Fibroblast of skin of abdomen (primary cell): ENCODE results near the gene RARB.

Experiments used
- DNase-seq: peaks from one replicate; pipeline ENCODE4 v3.0.0-alpha.2; 2013

Gene RARB

GRCh38 chr3:25555695-25556437, 127.8 kb downstream of the RARB start:
- DNase-seq: peak; percentile 61

GRCh38 chr3:25556447-25556846, 128.4 kb downstream of the RARB start:
- DNase-seq: no peak

- no peak for DNase-seq
These were observed 129.6 kb downstream of the RARB start for GRCh38 chr3:25557694-25558093.

GRCh38 chr3:25558121-25558520, 130.1 kb downstream of the RARB start:
- peak; percentile 62 for DNase-seq

- DNase-seq: peak; percentile 81
These were observed 130.7 kb downstream of the RARB start for GRCh38 chr3:25558796-25559195.

GRCh38 chr3:25563601-25564000, 135.5 kb downstream of the RARB start:
- peak; percentile 56 for DNase-seq

GRCh38 chr3:25564075-25564474, 136.0 kb downstream of the RARB start:
- no peak for DNase-seq

- no peak for DNase-seq
These were observed 137.7 kb downstream of the RARB start for GRCh38 chr3:25565807-25566206.

- DNase-seq: no peak
These were observed 138.4 kb downstream of the RARB start for GRCh38 chr3:25566358-25566920.

- peak; percentile 83 for DNase-seq
These were observed 139.3 kb downstream of the RARB start for GRCh38 chr3:25567388-25567787.

GRCh38 chr3:25567806-25568524, 139.9 kb downstream of the RARB start:
- DNase-seq: no peak

GRCh38 chr3:25568525-25569078, 140.5 kb downstream of the RARB start:
- DNase-seq: no peak

- no peak for DNase-seq
These were observed 143.2 kb downstream of the RARB start for GRCh38 chr3:25571285-25571684.

- DNase-seq: no peak
These were observed 144.3 kb downstream of the RARB start for GRCh38 chr3:25572336-25572735.

GRCh38 chr3:25572919-25573385, 144.9 kb downstream of the RARB start:
- DNase-seq: peak; percentile 70

- peak; percentile 85 for DNase-seq
These were observed 145.5 kb downstream of the RARB start for GRCh38 chr3:25573386-25574171.

GRCh38 chr3:25574172-25574765, 146.2 kb downstream of the RARB start:
- DNase-seq: no peak

- DNase-seq: no peak
These were observed 146.9 kb downstream of the RARB start for GRCh38 chr3:25575001-25575400.

- no peak for DNase-seq
These were observed 148.1 kb downstream of the RARB start for GRCh38 chr3:25576146-25576545.

GRCh38 chr3:25576831-25577454, 148.9 kb downstream of the RARB start:
- DNase-seq: peak; percentile 44

GRCh38 chr3:25578059-25578458, 150.0 kb downstream of the RARB start:
- DNase-seq: no peak

GRCh38 chr3:25580534-25580933, 152.5 kb downstream of the RARB start:
- no peak for DNase-seq
